SK-N-SH (cell line): Measurements from ENCODE around the gene KLHL26. TPM values are rescaled to one million over a fixed set of nuclear protein-coding genes. Genes with fewer than 3 reads are reported as not detected.

Source experiments
- CTCF ChIA-PET: fragments of 300-600, 350-600 bp; formaldehyde crosslinking; extraction: SDS; loops from one replicate; lab custom pipeline; 2021; lab: Yijun Ruan, JAX
- POLR2A ChIA-PET: fragments of 350-600 bp; sonication (Branson Sonifier 250); formaldehyde crosslinking; extraction: SDS; loops from one replicate; lab custom pipeline; 2020; ENCODE audit warnings: antibody characterized with exemption, inconsistent platforms; lab: Yijun Ruan, JAX
- DNase-seq: peaks from one replicate; pipeline ENCODE4 v3.0.0; 2012
- H2AFZ ChIP-seq: fragments of 200-600 bp; sonication (generic); 2 replicates; pipeline ENCODE4 v1.8.1; 2016; ENCODE audit warnings: antibody characterized with exemption, mild to moderate bottlenecking, low read depth
- H3F3A ChIP-seq: fragments of 200-600 bp; sonication (generic); replicated peaks from 2 replicates; pipeline ENCODE3; 2016; ENCODE audit warnings: antibody characterized with exemption, mild to moderate bottlenecking; ENCODE audit not compliant: insufficient read depth
- H3K27ac ChIP-seq, 2 experiments: fragments of 200-500 bp in 1 of 2; fragments of 200-600 bp in 1 of 2; sonication (Bioruptor generic) in 1 of 2; sonication (generic), shearing (Covaris generic) in 1 of 2; 2 replicates each; pipeline versions ENCODE4 v1.5.1 to v1.6.1; 2014 to 2016; ENCODE audit warnings: low read depth in 2 of 2, inconsistent platforms in 1 of 2, low read length in 1 of 2, mild to moderate bottlenecking in 1 of 2, mixed read lengths in 1 of 2
- H3K27me3 ChIP-seq: fragments of 200-600 bp; sonication (generic), shearing (Covaris generic); 2 replicates; pipeline ENCODE4 v1.6.1; 2016; ENCODE audit warnings: mixed run types; ENCODE audit not compliant: insufficient read depth
- H3K36me3 ChIP-seq, 2 experiments: fragments of 200-500 bp in 1 of 2; fragments of 200-600 bp in 1 of 2; sonication (Bioruptor generic) in 1 of 2; sonication (generic) in 1 of 2; replicated peaks in 1 of 2; 2 replicates each; pipeline versions ENCODE3 to v1.5.1; 2014 to 2016; ENCODE audit warnings: low read length in 1 of 2, mild to moderate bottlenecking in 1 of 2; ENCODE audit not compliant: insufficient read depth in 2 of 2, control insufficient read depth in 1 of 2
- H3K4me1 ChIP-seq, 2 experiments: fragments of 200-500 bp in 1 of 2; fragments of 200-600 bp in 1 of 2; sonication (Bioruptor generic) in 1 of 2; sonication (generic), shearing (Covaris generic) in 1 of 2; 2 replicates each; pipeline versions ENCODE4 v1.5.1 to v1.6.1; 2014 to 2016; ENCODE audit warnings: low read depth in 1 of 2, low read length in 1 of 2, mixed run types in 1 of 2; ENCODE audit not compliant: insufficient read depth in 2 of 2, control insufficient read depth in 1 of 2
- H3K4me2 ChIP-seq: fragments of 200-600 bp; sonication (generic), shearing (Covaris generic); 2 replicates; pipeline ENCODE4 v1.6.1; 2017; ENCODE audit warnings: mixed run types
- H3K4me3 ChIP-seq, 2 experiments: fragments of 200-500 bp in 1 of 2; fragments of 200-600 bp in 1 of 2; sonication (Bioruptor generic) in 1 of 2; sonication (generic), shearing (Covaris generic) in 1 of 2; 2 replicates each; pipeline versions ENCODE4 v1.5.1 to v1.8.1; 2014 to 2016; ENCODE audit warnings: low read depth in 2 of 2, inconsistent platforms in 1 of 2, low read length in 1 of 2, mild to moderate bottlenecking in 1 of 2, mixed read lengths in 1 of 2, moderate library complexity in 1 of 2
- H3K79me2 ChIP-seq: fragments of 200-600 bp; sonication (generic); 2 replicates; pipeline ENCODE4 v1.8.1; 2017; ENCODE audit warnings: mild to moderate bottlenecking; ENCODE audit not compliant: insufficient read depth
- H3K9ac ChIP-seq: fragments of 200-600 bp; sonication (generic); 2 replicates; pipeline ENCODE4 v1.6.1; 2017; ENCODE audit warnings: mixed run types
- H3K9me2 ChIP-seq: fragments of 200-600 bp; sonication (generic); 2 replicates; pipeline ENCODE4 v1.6.1; 2017; ENCODE audit warnings: mixed run types
- H3K9me3 ChIP-seq: fragments of 200-600 bp; sonication (generic); 2 replicates; pipeline ENCODE4 v1.6.1; 2017; ENCODE audit warnings: mixed run types, mild to moderate bottlenecking, moderate library complexity
- H4K20me1 ChIP-seq: fragments of 200-600 bp; sonication (generic); 2 replicates; pipeline ENCODE4 v1.6.1; 2017; ENCODE audit warnings: mild to moderate bottlenecking, mixed run types; ENCODE audit not compliant: insufficient read depth
- ELF1 ChIP-seq: IDR thresholded peaks from 2 replicates; pipeline ENCODE4 v1.4.0; 2012
- FOSL2 ChIP-seq: IDR thresholded peaks from 2 replicates; pipeline ENCODE4 v1.4.0; 2012; ENCODE audit warnings: low read depth, mild to moderate bottlenecking, moderate library complexity, borderline replicate concordance
- MXI1 ChIP-seq: IDR thresholded peaks from 2 replicates; pipeline ENCODE4 v1.6.1; 2012; ENCODE audit warnings: mild to moderate bottlenecking, low read depth, low read length, improper control_type of control experiment
- SIN3A ChIP-seq: IDR thresholded peaks from 2 replicates; pipeline ENCODE4 v1.6.1; 2012; ENCODE audit warnings: low read depth, mild to moderate bottlenecking, low read length, moderate library complexity, borderline replicate concordance
- YY1 ChIP-seq: IDR thresholded peaks from 2 replicates; pipeline ENCODE4 v1.4.0; 2012; ENCODE audit warnings: low read depth, mild to moderate bottlenecking
- WGBS: methylation state at CpG from one replicate; pipeline ENCODE4 v1.1.6; 2017; ENCODE audit warnings: low lambda C conversion rate; 5-methylcytosine and 5-hydroxymethylcytosine counted together
- polyA plus RNA-seq, 3 experiments: library from polyadenylated mRNA; depleted of rRNA; stranded (reverse); fragments of >200 nt; gene quantifications; 2 replicates each; pipeline ENCODE4 v1.2.3, GENCODE V29; 2012
- TF ChIP-seq, protein P1 (sequence below): fragments of 150-350 bp; IDR thresholded peaks from 2 replicates; pipeline ENCODE4 v1.6.1; 2017; ENCODE audit warnings: antibody characterized with exemption, low read length, low read depth, borderline replicate concordance
- TF ChIP-seq, protein P2 (sequence below): fragments of 150-350 bp; IDR thresholded peaks from 2 replicates; pipeline ENCODE4 v1.6.1; 2016; ENCODE audit warnings: mild to moderate bottlenecking, low read depth, low read length
- TF ChIP-seq, protein P3 (sequence below): IDR thresholded peaks from 2 replicates; pipeline ENCODE4 v1.6.1; 2012; ENCODE audit warnings: mild to moderate bottlenecking, low read depth, low read length, moderate library complexity
- TF ChIP-seq, protein P4 (sequence below): IDR thresholded peaks from 2 replicates; pipeline ENCODE4 v1.4.0; 2012; ENCODE audit warnings: low read depth, borderline replicate concordance
- TF ChIP-seq, protein P5 (sequence below): IDR thresholded peaks from 2 replicates; pipeline ENCODE4 v1.4.0; 2012; ENCODE audit warnings: low read depth

KLHL26 gene
- polyA plus RNA-seq, 1 of the 3 experiments (the other 2 are of a cell fraction): 4.6 TPM

DNA sequence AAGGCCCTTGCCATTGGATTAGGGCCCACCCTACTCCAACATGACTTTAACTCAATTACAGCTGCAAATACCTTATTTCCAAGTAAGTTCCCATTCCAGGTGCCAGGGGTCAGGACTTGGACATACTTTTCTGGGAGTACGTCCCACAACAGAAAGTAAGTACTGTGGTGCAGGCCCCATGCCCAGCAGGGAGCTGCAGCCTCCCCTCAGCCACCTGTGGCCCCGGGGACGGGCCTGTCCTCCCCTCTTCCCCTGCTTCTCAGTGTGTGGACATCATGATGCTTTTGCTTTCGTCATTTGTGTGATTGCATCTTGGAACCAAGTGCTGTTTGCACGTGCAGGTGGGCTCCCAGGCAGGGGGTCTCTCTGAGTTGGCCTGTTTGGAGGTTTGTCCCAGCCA lies 78.6 kb downstream of the KLHL26 start:
- Histone ChIP-seq H3K9me2 (no peaks in the 10 kb centered on the region), H3K9ac (no peak overlapping the region), H3K27me3 (no peaks in the 10 kb centered on the region), H2AFZ (no peak overlapping the region), H3K9me3 (no peaks in the 10 kb centered on the region), H3K4me3 (no peak overlapping the region), H3K4me2 (no peak overlapping the region), H3F3A (no peaks in the 10 kb centered on the region), H3K4me1 (peaks cover 0 to 34% of the 10 kb centered on the region in 2 experiments; a peak in 1 of 4 replicates), H3K36me3 (peaks cover 0 to 3% of the 10 kb centered on the region in 2 experiments), H4K20me1 (0 out of 2 replicates have a peak, but pooled peaks cover 18% of the 10 kb centered on the region), H3K79me2 (no peaks in the 10 kb centered on the region), H3K27ac (no peak overlapping the region)
- ChIA-PET CTCF (interaction anchor here (1.0 to 1.9 kb wide), 2 partner anchors 8 to 131 kb away, joined by 3 to 8 read pairs; no protein-coding TSS in a partner anchor), POLR2A (no interaction called here)
- no peak for DNase-seq
- no peak for TF ChIP-seq MXI1
- TF ChIP-seq, protein P1, sequence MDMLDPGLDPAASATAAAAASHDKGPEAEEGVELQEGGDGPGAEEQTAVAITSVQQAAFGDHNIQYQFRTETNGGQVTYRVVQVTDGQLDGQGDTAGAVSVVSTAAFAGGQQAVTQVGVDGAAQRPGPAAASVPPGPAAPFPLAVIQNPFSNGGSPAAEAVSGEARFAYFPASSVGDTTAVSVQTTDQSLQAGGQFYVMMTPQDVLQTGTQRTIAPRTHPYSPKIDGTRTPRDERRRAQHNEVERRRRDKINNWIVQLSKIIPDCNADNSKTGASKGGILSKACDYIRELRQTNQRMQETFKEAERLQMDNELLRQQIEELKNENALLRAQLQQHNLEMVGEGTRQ: no peak
- no peak for TF ChIP-seq ELF1
- WGBS: 100% methylated on average over 3 of the region's 5 CpGs

DNA sequence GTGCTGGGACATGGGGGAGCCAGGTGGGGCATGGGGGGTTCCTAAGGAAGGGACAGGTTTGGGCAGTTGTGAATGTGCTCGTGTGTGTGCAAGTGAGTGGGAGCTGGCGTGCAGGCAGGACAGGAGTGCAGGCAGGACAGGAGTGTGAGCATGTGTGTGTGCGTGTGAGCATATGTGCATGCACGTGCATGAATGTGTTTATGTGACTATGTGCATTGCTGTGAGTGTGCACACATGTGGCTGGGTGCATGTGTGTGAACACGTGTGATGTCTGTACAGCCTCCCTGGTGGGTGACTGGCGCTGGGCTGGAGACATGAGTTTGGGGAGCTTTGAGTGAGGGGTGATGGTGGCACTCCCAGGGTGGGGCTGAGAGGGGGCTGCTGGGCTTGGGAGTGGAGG lies 80.0 kb downstream of the KLHL26 start:
- TF ChIP-seq SIN3A (no peak), YY1 (no peak), FOSL2 (no peak)
- TF ChIP-seq, protein P2, sequence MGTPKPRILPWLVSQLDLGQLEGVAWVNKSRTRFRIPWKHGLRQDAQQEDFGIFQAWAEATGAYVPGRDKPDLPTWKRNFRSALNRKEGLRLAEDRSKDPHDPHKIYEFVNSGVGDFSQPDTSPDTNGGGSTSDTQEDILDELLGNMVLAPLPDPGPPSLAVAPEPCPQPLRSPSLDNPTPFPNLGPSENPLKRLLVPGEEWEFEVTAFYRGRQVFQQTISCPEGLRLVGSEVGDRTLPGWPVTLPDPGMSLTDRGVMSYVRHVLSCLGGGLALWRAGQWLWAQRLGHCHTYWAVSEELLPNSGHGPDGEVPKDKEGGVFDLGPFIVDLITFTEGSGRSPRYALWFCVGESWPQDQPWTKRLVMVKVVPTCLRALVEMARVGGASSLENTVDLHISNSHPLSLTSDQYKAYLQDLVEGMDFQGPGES: no peak
- TF ChIP-seq, protein P3, sequence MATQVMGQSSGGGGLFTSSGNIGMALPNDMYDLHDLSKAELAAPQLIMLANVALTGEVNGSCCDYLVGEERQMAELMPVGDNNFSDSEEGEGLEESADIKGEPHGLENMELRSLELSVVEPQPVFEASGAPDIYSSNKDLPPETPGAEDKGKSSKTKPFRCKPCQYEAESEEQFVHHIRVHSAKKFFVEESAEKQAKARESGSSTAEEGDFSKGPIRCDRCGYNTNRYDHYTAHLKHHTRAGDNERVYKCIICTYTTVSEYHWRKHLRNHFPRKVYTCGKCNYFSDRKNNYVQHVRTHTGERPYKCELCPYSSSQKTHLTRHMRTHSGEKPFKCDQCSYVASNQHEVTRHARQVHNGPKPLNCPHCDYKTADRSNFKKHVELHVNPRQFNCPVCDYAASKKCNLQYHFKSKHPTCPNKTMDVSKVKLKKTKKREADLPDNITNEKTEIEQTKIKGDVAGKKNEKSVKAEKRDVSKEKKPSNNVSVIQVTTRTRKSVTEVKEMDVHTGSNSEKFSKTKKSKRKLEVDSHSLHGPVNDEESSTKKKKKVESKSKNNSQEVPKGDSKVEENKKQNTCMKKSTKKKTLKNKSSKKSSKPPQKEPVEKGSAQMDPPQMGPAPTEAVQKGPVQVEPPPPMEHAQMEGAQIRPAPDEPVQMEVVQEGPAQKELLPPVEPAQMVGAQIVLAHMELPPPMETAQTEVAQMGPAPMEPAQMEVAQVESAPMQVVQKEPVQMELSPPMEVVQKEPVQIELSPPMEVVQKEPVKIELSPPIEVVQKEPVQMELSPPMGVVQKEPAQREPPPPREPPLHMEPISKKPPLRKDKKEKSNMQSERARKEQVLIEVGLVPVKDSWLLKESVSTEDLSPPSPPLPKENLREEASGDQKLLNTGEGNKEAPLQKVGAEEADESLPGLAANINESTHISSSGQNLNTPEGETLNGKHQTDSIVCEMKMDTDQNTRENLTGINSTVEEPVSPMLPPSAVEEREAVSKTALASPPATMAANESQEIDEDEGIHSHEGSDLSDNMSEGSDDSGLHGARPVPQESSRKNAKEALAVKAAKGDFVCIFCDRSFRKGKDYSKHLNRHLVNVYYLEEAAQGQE: no peak
- TF ChIP-seq, protein P4, sequence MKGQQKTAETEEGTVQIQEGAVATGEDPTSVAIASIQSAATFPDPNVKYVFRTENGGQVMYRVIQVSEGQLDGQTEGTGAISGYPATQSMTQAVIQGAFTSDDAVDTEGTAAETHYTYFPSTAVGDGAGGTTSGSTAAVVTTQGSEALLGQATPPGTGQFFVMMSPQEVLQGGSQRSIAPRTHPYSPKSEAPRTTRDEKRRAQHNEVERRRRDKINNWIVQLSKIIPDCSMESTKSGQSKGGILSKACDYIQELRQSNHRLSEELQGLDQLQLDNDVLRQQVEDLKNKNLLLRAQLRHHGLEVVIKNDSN: no peak
- TF ChIP-seq, protein P5, sequence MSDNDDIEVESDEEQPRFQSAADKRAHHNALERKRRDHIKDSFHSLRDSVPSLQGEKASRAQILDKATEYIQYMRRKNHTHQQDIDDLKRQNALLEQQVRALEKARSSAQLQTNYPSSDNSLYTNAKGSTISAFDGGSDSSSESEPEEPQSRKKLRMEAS: no peak
- 96% methylated on average over 6 of the region's 6 CpGs for WGBS
- ChIA-PET POLR2A (no interaction called here), CTCF (interaction anchor here (0.7 to 1.9 kb wide), 2 partner anchors 126 to 130 kb away, joined by 5 to 8 read pairs; no protein-coding TSS in a partner anchor)
- Histone ChIP-seq H3K4me1 (peaks cover 0 to 34% of the 10 kb centered on the region in 2 experiments; a peak in 1 of 4 replicates), H3K4me2 (no peak overlapping the region), H3F3A (no peaks in the 10 kb centered on the region), H3K27ac (no peak overlapping the region), H3K4me3 (no peak overlapping the region), H3K9me2 (no peaks in the 10 kb centered on the region), H3K36me3 (peaks cover 0 to 3% of the 10 kb centered on the region in 2 experiments), H2AFZ (no peak overlapping the region), H3K9me3 (no peaks in the 10 kb centered on the region), H3K79me2 (no peaks in the 10 kb centered on the region), H3K9ac (no peak overlapping the region), H3K27me3 (no peaks in the 10 kb centered on the region), H4K20me1 (0 out of 2 replicates have a peak, but pooled peaks cover 13% of the 10 kb centered on the region)
- no peak for DNase-seq
